COLO668 (cell line): Measurements from ENCODE around the gene LONP2.
A peak's percentile ranks its signal among the peaks of the same experiment; 100 is the strongest.

ENCODE experiments used
- DNase-seq: peaks from one replicate; lab custom pipeline; 2025; ENCODE audit not compliant: unreplicated experiment; lab: John Stamatoyannopoulos, UW

Gene LONP2, protein sequence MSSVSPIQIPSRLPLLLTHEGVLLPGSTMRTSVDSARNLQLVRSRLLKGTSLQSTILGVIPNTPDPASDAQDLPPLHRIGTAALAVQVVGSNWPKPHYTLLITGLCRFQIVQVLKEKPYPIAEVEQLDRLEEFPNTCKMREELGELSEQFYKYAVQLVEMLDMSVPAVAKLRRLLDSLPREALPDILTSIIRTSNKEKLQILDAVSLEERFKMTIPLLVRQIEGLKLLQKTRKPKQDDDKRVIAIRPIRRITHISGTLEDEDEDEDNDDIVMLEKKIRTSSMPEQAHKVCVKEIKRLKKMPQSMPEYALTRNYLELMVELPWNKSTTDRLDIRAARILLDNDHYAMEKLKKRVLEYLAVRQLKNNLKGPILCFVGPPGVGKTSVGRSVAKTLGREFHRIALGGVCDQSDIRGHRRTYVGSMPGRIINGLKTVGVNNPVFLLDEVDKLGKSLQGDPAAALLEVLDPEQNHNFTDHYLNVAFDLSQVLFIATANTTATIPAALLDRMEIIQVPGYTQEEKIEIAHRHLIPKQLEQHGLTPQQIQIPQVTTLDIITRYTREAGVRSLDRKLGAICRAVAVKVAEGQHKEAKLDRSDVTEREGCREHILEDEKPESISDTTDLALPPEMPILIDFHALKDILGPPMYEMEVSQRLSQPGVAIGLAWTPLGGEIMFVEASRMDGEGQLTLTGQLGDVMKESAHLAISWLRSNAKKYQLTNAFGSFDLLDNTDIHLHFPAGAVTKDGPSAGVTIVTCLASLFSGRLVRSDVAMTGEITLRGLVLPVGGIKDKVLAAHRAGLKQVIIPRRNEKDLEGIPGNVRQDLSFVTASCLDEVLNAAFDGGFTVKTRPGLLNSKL

DNA sequence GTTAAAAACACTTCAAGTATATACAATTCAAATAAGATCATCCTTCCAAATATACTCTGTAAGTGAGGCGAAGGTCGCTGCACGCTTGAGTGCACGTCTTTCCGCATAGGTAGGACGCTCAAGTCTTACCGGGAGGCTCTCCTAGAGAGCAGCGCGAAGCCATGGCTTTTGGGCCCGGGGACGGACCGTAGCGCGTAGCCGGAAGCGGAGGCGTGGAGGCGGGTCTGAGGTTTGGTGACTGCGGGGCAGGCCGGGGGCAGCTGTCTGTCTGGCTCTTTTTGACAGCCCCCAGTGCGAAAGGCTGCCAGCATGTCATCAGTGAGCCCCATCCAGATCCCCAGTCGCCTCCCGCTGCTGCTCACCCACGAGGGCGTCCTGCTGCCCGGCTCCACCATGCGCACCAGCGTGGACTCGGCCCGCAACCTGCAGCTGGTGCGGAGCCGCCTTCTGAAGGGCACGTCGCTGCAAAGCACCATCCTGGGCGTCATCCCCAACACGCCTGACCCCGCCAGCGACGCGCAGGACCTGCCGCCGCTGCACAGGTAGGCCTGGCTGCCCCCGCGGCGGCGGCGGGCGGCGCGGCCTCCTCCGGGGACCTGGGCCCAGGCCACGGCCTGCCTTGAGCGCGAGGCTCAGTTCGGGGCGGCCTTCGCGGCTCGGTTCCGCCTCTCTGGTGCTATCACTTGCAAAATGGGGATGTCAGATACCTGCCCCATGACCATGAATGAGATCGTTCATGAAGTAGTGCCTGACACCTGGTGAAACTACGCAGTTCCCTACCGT, at the start of gene LONP2:
Gene LONP2 (plus strand): TSS at position 221 of the 783 bp plus-strand sequence. CDS start 89 bp downstream, at position 310.
- peak; percentile 90 for DNase-seq

- peak; percentile 62 for DNase-seq
Measured at GRCh38 chr16:48194828-48195556, 49.1 kb upstream of the LONP2 start.

- no peak for DNase-seq
Measured at GRCh38 chr16:48197294-48197693, 46.8 kb upstream of the LONP2 start.

DNA sequence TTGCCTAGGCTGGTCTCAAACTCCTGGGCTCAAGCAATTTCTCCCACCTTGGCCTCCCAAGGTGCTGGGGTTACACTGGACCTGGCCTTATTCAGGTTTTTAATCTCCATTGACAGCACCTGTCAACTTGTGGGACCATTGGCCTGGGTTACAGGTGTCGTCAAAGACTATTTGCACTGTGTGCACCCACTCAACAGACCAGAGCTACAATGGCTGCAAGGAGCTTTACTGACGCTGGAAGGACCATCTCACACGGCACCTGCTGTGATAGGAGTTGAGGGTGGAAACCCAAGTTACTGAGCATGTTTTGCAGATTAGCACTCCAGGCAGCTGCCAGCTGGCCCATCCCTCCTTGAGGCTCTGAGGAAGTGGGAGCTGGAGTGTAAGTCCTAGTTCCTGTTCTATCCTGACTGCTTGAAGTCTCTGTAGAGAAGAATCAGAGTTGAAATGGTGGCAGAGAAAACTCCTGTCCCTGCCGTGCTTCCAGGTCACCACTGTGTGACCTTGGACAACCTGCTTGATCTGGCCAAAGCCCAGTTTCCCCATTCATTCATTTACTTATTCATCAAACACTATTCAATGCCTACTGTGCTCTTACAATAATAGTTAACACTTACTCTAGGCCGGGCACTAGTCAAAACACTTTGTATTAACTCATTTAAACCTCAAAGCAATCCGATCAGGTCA, 42.4 kb upstream of the LONP2 start:
- no peak for DNase-seq

DNA sequence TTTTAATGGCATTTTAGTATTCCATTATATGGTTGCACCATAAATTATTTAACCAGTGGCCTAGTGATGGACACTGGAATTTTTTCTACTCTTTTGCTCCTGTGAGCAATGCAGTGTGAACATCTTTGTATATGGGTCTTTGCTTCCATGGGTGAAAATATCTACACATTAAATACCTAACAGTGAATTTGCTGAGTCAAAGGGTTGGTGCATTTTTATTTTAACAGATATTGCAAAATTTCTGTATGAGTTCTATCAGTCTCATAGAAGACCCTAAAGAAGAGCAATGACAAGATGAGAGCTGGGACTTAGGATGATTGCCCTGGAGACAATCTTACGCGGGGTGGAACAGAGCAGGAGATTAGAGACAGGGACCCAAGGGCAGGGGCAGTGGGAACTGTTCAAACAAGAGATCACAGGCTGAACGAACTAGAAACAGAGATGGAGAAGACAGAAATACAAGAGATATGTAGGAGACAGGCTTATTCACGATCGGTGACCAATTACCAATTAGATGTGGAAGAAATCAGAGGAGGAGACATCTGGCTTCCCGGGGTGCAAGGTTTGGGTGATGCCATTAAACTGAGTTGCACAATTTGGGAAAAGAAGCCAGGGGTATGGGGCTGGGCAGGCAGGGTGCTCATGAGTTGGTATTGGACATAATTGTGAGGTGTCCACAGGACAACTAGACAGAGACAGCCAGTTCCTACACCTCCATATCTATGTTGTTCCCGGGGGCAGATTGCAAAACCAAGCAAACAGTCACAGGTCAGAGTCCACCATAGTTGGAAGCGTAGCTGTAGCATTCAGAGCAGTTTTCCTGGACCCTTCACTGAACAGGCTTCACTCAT, 39.9 kb upstream of the LONP2 start:
- DNase-seq = no peak

DNA sequence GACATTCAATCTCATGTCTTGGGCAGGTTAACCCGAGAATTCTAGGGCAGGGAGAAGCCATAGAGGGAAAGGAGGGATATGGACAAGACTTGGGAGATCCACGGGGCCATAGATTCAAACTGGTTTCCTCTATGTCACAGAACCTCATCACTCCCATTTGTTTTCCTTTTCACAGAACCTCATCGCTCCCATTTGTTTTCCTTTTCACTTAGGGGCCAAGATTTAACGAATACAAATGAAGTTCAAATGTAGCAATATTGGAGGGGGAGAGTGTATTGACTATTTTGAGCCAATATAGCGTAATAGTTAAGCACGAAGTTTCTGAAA, 39.3 kb upstream of the LONP2 start:
- no peak for DNase-seq

GRCh38 chr16:48206594-48207242, 37.4 kb upstream of the LONP2 start:
- DNase-seq = no peak

DNA sequence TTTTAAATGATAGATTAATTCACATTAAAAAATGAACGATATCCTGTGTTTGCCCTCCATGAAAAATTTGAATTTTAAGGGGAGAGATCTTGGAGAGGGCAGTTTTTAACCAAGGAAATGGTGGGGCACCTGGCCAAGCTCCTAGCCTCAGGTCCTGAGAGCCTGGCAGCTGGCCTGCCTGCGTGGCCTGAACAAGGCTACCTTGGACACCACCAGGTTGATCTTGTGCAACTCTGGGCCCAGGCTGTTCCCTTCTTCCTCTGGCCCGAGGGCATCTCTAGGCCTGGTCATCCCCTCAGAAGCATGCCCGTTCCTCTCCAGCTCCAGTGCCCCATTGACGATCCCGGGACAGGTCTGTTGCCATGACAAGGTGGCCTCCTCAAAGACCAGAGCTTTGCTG, 33.4 kb upstream of the LONP2 start:
- no peak for DNase-seq

DNA sequence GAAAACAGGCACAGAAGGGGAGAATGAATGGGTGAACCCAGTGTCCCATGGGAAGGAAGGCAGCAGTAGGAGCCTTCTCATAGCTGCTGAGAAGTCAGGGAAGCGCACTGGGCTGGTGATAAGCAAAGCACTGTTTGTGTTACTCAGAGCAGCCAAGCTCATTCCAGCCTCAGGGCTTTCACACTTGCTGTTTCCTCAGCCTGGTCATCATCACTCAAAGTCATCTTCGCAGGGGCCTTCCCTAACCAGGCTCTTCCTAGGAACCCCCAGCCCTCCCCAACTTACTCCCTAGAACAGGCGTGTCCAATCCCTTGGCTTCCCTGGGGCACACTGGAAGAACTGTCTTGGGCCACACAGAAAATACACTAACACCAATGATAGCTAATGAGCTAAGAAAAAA, 32.1 kb upstream of the LONP2 start:
- DNase-seq = no peak

- DNase-seq = no peak
Measured at GRCh38 chr16:48215738-48216137, 28.4 kb upstream of the LONP2 start.

GRCh38 chr16:48217708-48218107, 26.4 kb upstream of the LONP2 start:
- no peak for DNase-seq

GRCh38 chr16:48218473-48218872, 25.6 kb upstream of the LONP2 start:
- no peak for DNase-seq

- DNase-seq = no peak
Measured at GRCh38 chr16:48220891-48221290, 23.2 kb upstream of the LONP2 start.

DNA sequence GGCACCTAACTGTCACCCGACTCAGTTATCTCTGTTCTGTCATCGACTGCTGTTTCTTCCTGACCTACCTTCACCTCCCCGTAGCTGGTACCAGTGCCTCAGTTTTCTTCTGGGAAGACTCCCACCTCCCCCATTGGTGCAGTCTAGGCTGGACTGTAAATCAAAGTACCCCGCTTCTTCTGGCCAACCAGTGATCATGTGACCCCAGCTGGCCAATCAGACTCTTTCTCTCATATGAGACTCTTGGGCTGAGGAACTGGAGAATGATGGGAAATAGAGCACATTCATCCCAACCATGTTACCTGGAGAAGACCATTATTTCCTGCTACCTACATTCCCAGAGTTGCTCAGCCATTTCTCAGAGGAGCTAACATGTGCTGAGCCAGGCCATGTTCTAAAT, 20.6 kb upstream of the LONP2 start:
- DNase-seq = no peak

DNA sequence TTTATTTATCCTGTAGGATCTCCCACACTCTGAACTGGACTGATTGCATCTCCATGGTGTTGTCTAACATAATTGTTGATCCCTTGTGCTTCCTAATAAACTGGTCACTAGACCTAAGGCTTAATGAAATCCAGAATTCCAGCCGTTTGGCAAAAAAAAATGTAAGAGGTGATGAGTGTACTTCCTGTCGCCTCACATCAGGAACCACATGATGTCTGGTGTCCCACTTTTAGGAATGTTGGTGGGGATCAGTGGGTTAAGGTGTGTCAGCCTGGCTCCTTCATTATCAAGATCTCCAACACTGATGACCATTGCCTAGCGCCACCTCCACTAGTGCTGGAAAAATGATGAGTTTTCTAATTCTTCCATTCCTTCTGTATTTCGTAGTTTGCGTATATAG, 18.6 kb upstream of the LONP2 start:
- no peak for DNase-seq

GRCh38 chr16:48231727-48232492, 12.2 kb upstream of the LONP2 start:
- peak; percentile 8 for DNase-seq

GRCh38 chr16:48232493-48233040, 11.5 kb upstream of the LONP2 start:
- DNase-seq = no peak

- DNase-seq = no peak
Measured at GRCh38 chr16:48234630-48235029, 9.5 kb upstream of the LONP2 start.
